ENCODE results near the gene IQCK.

IQCK gene

DNA sequence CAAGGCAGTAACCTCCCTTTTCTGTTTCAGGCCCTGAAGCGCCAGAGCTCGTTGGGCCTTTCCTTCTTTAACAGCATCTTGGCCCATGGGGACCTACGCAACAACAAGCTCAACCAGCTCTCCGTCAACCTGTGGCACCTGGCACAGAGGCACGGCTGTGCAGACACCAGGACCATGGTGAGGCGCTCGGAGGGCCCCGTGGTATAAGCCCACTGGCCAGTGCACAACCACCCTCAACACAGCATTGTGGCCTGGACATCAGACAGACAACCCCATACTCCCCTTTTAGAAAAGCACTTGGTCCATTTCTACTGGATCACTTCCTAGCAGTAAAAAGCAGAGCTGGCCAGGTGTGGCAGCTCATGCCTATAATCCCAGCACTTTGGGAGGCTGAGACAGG is 18.6 kb upstream of the IQCK start:
- no peak for TF ChIP-seq YY1 (IDR thresholded peaks at IDR 0.05; ENCODE audit: low read depth)
- TF ChIP-seq TAF1 (IDR thresholded peaks at IDR 0.05; ENCODE audit: low read depth): no peak
- TF ChIP-seq ZBTB7A (IDR thresholded peaks at IDR 0.05; ENCODE audit: low read depth): no peak

DNA sequence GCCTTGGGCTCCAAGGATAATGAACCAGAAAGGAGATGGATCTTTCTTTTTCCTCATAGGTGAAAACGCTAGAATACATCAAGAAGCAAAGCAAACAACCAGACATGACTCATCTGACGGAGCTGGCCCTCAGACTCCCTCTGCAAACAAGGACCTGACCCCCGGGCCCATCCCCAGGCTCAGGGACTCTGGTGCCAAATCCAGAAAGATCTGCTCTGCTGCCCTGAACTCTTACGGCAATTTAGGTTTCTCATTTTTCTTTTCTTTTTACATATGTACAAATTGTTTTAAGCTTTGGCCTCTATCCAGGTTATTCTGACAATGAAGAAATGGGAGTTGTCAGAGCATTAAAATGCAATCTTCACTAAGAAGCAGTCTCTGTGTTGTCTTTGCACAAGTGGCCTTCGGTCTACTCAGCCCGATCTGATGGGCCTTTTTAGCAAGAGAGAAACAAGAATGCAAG is 17.7 kb upstream of the IQCK start:
- no peak for TF ChIP-seq TEAD4 (IDR thresholded peaks at IDR 0.05)
- no peak for TF ChIP-seq TCF12 (IDR thresholded peaks at IDR 0.05; ENCODE audit: low read depth)
- TF ChIP-seq, protein P1, sequence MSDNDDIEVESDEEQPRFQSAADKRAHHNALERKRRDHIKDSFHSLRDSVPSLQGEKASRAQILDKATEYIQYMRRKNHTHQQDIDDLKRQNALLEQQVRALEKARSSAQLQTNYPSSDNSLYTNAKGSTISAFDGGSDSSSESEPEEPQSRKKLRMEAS (IDR thresholded peaks at IDR 0.05): no peak
- no peak for TF ChIP-seq YY1 (IDR thresholded peaks at IDR 0.05; ENCODE audit: low read depth)
- TF ChIP-seq ZBTB7A (IDR thresholded peaks at IDR 0.05; ENCODE audit: low read depth): no peak
- no peak for TF ChIP-seq NFIC (IDR thresholded peaks at IDR 0.05)

DNA sequence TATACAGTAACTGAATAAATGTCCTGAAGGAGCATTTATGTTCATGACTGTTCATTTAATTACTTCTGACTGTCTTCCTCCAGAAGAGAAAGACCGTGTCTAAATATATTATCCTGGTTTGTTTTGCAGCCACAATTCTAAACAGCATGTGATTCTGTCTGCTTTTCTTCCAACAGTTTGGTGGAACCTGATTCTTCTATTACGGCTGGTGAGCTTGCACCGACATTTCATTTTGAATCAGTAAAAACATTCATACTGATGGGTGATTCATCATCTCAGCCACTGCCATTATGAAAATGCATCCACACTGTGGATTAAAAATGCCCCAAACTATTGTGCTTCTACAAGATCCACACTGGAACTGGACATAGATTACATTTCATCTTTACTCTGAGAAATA is 17.0 kb upstream of the IQCK start:
- TF ChIP-seq FOXM1 (IDR thresholded peaks at IDR 0.05; ENCODE audit: borderline replicate concordance, low read depth) (no peak), YY1 (IDR thresholded peaks at IDR 0.05; ENCODE audit: low read depth) (no peak), TAF1 (IDR thresholded peaks at IDR 0.05; ENCODE audit: low read depth) (no peak), TCF12 (IDR thresholded peaks at IDR 0.05; ENCODE audit: low read depth) (no peak), ZBTB7A (IDR thresholded peaks at IDR 0.05; ENCODE audit: low read depth) (no peak), CREB1 (IDR thresholded peaks at IDR 0.05; ENCODE audit: low read depth) (no peak), NFIC (IDR thresholded peaks at IDR 0.05) (no peak), TEAD4 (IDR thresholded peaks at IDR 0.05) (no peak)
- TF ChIP-seq, protein P2, sequence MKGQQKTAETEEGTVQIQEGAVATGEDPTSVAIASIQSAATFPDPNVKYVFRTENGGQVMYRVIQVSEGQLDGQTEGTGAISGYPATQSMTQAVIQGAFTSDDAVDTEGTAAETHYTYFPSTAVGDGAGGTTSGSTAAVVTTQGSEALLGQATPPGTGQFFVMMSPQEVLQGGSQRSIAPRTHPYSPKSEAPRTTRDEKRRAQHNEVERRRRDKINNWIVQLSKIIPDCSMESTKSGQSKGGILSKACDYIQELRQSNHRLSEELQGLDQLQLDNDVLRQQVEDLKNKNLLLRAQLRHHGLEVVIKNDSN (IDR thresholded peaks at IDR 0.05): no peak
- TF ChIP-seq, protein P3, sequence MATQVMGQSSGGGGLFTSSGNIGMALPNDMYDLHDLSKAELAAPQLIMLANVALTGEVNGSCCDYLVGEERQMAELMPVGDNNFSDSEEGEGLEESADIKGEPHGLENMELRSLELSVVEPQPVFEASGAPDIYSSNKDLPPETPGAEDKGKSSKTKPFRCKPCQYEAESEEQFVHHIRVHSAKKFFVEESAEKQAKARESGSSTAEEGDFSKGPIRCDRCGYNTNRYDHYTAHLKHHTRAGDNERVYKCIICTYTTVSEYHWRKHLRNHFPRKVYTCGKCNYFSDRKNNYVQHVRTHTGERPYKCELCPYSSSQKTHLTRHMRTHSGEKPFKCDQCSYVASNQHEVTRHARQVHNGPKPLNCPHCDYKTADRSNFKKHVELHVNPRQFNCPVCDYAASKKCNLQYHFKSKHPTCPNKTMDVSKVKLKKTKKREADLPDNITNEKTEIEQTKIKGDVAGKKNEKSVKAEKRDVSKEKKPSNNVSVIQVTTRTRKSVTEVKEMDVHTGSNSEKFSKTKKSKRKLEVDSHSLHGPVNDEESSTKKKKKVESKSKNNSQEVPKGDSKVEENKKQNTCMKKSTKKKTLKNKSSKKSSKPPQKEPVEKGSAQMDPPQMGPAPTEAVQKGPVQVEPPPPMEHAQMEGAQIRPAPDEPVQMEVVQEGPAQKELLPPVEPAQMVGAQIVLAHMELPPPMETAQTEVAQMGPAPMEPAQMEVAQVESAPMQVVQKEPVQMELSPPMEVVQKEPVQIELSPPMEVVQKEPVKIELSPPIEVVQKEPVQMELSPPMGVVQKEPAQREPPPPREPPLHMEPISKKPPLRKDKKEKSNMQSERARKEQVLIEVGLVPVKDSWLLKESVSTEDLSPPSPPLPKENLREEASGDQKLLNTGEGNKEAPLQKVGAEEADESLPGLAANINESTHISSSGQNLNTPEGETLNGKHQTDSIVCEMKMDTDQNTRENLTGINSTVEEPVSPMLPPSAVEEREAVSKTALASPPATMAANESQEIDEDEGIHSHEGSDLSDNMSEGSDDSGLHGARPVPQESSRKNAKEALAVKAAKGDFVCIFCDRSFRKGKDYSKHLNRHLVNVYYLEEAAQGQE (IDR thresholded peaks at IDR 0.05; ENCODE audit: low read depth): no peak
- TF ChIP-seq, protein P1 (IDR thresholded peaks at IDR 0.05): no peak

DNA sequence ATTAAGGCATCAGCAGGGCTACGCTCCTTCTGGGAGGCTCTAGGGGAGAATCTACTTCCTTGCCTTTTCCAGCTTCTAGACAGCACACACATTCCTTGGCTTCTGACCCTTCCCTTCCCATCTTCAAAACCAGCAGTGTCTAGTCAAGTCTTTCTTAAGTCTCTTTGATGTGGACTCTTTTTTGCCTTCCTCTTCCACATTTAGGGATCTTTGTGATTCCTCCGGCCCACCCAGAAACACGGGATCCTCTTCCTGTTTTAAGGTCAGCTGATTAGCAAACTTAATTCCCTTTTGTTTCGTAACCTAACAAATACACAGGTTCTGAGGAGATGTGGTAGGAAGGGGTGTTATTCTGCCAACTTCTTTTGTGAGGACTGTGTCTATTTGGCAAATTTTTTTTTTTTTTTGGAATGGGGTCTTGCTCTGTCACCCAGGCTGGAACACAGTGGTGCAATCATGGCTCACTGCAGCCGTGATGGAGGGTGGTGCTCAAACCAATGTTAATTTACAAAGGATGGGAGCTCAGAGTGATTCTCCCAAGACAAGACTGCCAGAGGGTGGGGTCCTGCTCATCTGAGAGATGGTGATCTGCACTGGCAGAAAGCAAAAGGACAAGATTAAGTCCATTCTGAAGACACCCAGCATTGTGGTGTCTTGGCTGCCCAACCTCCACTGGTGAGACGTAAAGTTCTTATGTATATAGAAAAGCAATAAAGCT is 14.7 kb upstream of the IQCK start:
- TF ChIP-seq RAD21 (IDR thresholded peaks at IDR 0.05; ENCODE audit: low read depth): no peak
- no peak for TF ChIP-seq CREB1 (IDR thresholded peaks at IDR 0.05; ENCODE audit: low read depth)

DNA sequence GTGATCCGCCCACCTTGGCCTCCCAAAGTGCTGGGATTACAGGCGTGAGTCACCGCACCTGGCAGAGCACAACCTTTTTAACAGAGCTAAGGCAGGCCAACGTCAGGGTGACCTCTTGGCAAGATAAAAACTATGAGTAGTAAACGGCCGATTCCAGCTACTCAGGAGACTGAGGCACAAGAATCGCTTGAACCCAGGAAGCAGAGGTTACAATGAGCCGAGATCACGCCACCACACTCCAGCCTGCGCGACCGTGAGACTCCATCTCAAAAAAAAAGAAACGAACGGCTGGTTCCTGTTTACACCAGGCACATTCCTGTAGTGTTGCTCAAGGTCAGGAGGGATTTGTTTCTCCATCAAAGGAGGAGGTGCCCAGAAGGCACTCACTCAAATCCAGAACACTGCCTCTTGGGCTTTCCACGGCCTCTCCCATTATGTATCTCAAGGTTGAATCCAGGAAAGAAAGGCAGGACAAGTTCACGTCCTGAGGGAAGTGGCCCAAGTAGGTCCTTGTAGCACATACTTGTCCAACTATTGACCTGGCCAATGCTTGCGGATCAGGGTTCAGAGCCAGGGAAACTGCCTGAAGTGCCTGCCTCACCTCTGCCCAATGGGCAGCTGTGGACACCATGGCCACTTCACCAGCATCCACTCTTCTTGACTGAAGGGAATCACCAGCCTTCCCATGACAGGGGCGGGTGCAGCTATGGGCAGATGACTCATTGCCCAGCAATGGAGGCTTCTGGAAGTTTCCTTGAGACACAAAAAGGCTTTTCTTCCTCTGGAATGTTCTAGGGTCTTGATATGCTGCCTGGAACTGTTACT is 13.5 kb upstream of the IQCK start:
- TF ChIP-seq FOXM1 (IDR thresholded peaks at IDR 0.05; ENCODE audit: borderline replicate concordance, low read depth) (no peak), TAF1 (IDR thresholded peaks at IDR 0.05; ENCODE audit: low read depth) (no peak), YY1 (IDR thresholded peaks at IDR 0.05; ENCODE audit: low read depth) (no peak), CREB1 (IDR thresholded peaks at IDR 0.05; ENCODE audit: low read depth) (no peak), CEBPB (IDR thresholded peaks at IDR 0.05) (no peak)
- TF ChIP-seq, protein P2 (IDR thresholded peaks at IDR 0.05): no peak

DNA sequence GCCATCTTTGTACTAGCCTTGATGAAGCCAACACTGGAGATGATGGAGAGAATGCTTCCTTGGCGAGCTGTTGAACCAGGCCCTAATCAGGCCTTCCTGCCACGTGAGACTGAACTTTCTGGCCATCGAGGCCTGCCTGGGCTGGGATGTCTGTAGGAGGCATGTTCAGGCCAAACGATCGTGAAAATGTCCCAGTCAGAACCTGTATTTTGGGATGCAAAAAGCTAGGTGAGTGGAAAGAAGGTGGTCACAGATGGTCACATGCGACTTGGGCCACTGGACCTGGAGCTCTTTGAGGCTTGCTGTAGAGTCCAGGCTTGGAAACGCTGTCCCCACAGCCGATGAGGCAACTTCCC is 12.9 kb upstream of the IQCK start:
- TF ChIP-seq NFIC (IDR thresholded peaks at IDR 0.05) (no peak), RAD21 (IDR thresholded peaks at IDR 0.05; ENCODE audit: low read depth) (no peak)

DNA sequence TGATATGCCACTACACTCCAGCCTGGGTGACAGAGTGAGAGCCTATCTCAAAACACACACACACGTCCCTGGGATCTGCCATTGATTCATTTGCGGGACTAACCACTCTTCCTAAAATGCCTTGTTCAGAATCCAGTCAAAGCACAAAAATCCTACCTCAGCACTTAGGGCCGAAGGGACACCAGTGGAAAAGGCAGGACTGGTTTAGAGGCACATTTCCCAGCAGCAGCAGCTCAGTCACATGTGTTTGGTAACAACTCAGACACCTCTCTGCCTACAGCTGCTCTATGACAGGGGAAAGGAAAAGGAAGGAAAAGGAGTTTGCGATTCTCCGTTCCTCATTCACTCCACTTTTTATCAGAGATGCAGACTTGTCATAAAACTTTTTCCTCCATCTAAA is 12.2 kb upstream of the IQCK start:
- TF ChIP-seq, protein P2 (IDR thresholded peaks at IDR 0.05): no peak
- TF ChIP-seq CEBPB (IDR thresholded peaks at IDR 0.05) (no peak), CREB1 (IDR thresholded peaks at IDR 0.05; ENCODE audit: low read depth) (no peak), TCF12 (IDR thresholded peaks at IDR 0.05; ENCODE audit: low read depth) (no peak), EGR1 (IDR thresholded peaks at IDR 0.05) (no peak), NFIC (IDR thresholded peaks at IDR 0.05) (no peak), RAD21 (IDR thresholded peaks at IDR 0.05; ENCODE audit: low read depth) (no peak), TEAD4 (IDR thresholded peaks at IDR 0.05) (no peak), EP300 (IDR thresholded peaks at IDR 0.05; ENCODE audit: borderline replicate concordance) (no peak), FOXM1 (IDR thresholded peaks at IDR 0.05; ENCODE audit: borderline replicate concordance, low read depth) (no peak), ZBTB7A (IDR thresholded peaks at IDR 0.05; ENCODE audit: low read depth) (no peak), YY1 (IDR thresholded peaks at IDR 0.05; ENCODE audit: low read depth) (no peak), TAF1 (IDR thresholded peaks at IDR 0.05; ENCODE audit: low read depth) (no peak)
- TF ChIP-seq, protein P1 (IDR thresholded peaks at IDR 0.05): no peak
- TF ChIP-seq, protein P3 (IDR thresholded peaks at IDR 0.05; ENCODE audit: low read depth): no peak

Measured in Ishikawa (cell line).